Measurements from ENCODE around the gene PPP1R1B.

Gene PPP1R1B

GRCh38 chr17:39623356-39623950, 3.3 kb upstream of the PPP1R1B start:
- in situ Hi-C loops (cut with HindIII; ENCODE audit: low pct_unique_long_range_greater_than_20kb, low sequenced_read_pairs) = no loop called here
- TF ChIP-seq JUND (IDR thresholded peaks at IDR 0.05; ENCODE audit: low read depth) = no peak
- DNase-seq (ENCODE audit: low read depth in 1 of 2, low spot score in 1 of 2) = peak; percentile 81 to 84

- DNase-seq (ENCODE audit: low read depth in 1 of 2, low spot score in 1 of 2) = no peak
- in situ Hi-C loops (cut with HindIII; ENCODE audit: low pct_unique_long_range_greater_than_20kb, low sequenced_read_pairs) = no loop called here
- TF ChIP-seq JUND (IDR thresholded peaks at IDR 0.05; ENCODE audit: low read depth) = no peak
These were observed 2.4 kb upstream of the PPP1R1B start for GRCh38 chr17:39624313-39624712.

- no peak for DNase-seq (ENCODE audit: low read depth in 1 of 2, low spot score in 1 of 2)
- in situ Hi-C loops (cut with HindIII; ENCODE audit: low pct_unique_long_range_greater_than_20kb, low sequenced_read_pairs) = no loop called here
- TF ChIP-seq JUND (IDR thresholded peaks at IDR 0.05; ENCODE audit: low read depth) = no peak
These were observed 1.5 kb upstream of the PPP1R1B start for GRCh38 chr17:39625198-39625785.

GRCh38 chr17:39627047-39627711, 427 bp downstream of the PPP1R1B start:
- DNase-seq (ENCODE audit: low read depth in 1 of 2, low spot score in 1 of 2) = no peak
- TF ChIP-seq JUND (IDR thresholded peaks at IDR 0.05; ENCODE audit: low read depth) = no peak
- in situ Hi-C loops (cut with HindIII; ENCODE audit: low pct_unique_long_range_greater_than_20kb, low sequenced_read_pairs) = no loop called here

GRCh38 chr17:39627712-39628516, 1.2 kb downstream of the PPP1R1B start:
- no peak for TF ChIP-seq JUND (IDR thresholded peaks at IDR 0.05; ENCODE audit: low read depth)
- no peak for DNase-seq (ENCODE audit: low read depth in 1 of 2, low spot score in 1 of 2)
- in situ Hi-C loops (cut with HindIII; ENCODE audit: low pct_unique_long_range_greater_than_20kb, low sequenced_read_pairs) = no loop called here

- TF ChIP-seq JUND (IDR thresholded peaks at IDR 0.05; ENCODE audit: low read depth) = no peak
- in situ Hi-C loops (cut with HindIII; ENCODE audit: low pct_unique_long_range_greater_than_20kb, low sequenced_read_pairs) = no loop called here
- DNase-seq (ENCODE audit: low read depth in 1 of 2, low spot score in 1 of 2) = peak in 1 of 2 experiments; percentile 49
These were observed 2.1 kb downstream of the PPP1R1B start for GRCh38 chr17:39628655-39629493.

GRCh38 chr17:39629494-39629880, 2.7 kb downstream of the PPP1R1B start:
- in situ Hi-C loops (cut with HindIII; ENCODE audit: low pct_unique_long_range_greater_than_20kb, low sequenced_read_pairs) = no loop called here
- DNase-seq (ENCODE audit: low read depth in 1 of 2, low spot score in 1 of 2) = no peak
- TF ChIP-seq JUND (IDR thresholded peaks at IDR 0.05; ENCODE audit: low read depth) = no peak

GRCh38 chr17:39629898-39630297, 3.1 kb downstream of the PPP1R1B start:
- TF ChIP-seq JUND (IDR thresholded peaks at IDR 0.05; ENCODE audit: low read depth) = no peak
- no peak for DNase-seq (ENCODE audit: low read depth in 1 of 2, low spot score in 1 of 2)
- in situ Hi-C loops (cut with HindIII; ENCODE audit: low pct_unique_long_range_greater_than_20kb, low sequenced_read_pairs) = no loop called here

- peak in 1 of 2 experiments; percentile 77 for DNase-seq (ENCODE audit: low read depth in 1 of 2, low spot score in 1 of 2)
- TF ChIP-seq JUND (IDR thresholded peaks at IDR 0.05; ENCODE audit: low read depth) = no peak
- in situ Hi-C loops (cut with HindIII; ENCODE audit: low pct_unique_long_range_greater_than_20kb, low sequenced_read_pairs) = no loop called here
These were observed 4.7 kb downstream of the PPP1R1B start for GRCh38 chr17:39631403-39631802.

GRCh38 chr17:39632153-39632941, 5.6 kb downstream of the PPP1R1B start:
- in situ Hi-C loops (cut with HindIII; ENCODE audit: low pct_unique_long_range_greater_than_20kb, low sequenced_read_pairs) = no loop called here
- TF ChIP-seq JUND (IDR thresholded peaks at IDR 0.05; ENCODE audit: low read depth) = no peak
- no peak for DNase-seq (ENCODE audit: low read depth in 1 of 2, low spot score in 1 of 2)

- in situ Hi-C loops (cut with HindIII; ENCODE audit: low pct_unique_long_range_greater_than_20kb, low sequenced_read_pairs) = no loop called here
- DNase-seq (ENCODE audit: low read depth in 1 of 2, low spot score in 1 of 2) = no peak
- no peak for TF ChIP-seq JUND (IDR thresholded peaks at IDR 0.05; ENCODE audit: low read depth)
These were observed 6.9 kb downstream of the PPP1R1B start for GRCh38 chr17:39633570-39634183.
